NCI-H1436 treated with DMSO at 0.1 percent for 48 hours (cell line): ENCODE results near the gene PUM2.
A peak's percentile ranks its signal among the peaks of the same experiment; 100 is the strongest.

Experiments
- DNase-seq: peaks from one replicate; lab custom pipeline; 2025; lab: John Stamatoyannopoulos, UW

PUM2 gene

DNA sequence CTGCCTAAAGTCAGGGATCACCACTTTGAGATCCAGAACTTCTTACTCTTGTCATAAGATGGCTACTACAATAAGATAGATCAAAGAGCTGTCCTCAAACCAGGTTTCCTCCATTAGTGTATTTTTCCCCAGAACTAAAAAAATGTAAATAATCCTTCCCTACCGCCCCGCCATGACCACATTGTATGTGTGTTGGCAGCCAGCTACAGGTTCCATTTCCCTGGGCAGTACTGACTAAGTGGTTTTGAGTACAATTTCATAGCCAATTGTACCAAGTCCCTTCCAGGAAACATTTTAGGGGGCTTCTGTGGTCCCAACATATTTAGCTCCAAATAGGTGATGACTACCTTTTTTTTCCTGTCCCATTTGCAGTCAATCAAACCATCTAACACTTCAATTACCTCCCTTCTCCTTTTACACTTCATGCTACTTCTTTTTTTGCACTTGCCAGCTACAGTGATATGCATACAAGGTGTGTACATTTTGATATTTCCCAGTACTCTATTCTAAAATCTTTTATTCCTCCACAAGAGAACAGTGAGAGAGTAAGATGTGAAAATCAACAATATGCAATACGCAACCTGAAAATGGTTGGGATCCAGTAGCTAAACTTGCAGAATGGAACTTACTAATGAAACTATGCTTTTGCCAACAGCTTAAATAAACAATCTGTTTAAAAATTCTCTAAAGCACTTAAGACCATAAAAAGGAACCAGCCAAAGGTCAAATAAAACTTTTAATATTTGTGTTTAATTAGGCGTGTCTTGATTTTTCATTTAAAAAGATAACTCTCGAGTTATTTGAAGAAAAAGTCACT is 3.9 kb downstream of the PUM2 start:
- no peak for DNase-seq

DNA sequence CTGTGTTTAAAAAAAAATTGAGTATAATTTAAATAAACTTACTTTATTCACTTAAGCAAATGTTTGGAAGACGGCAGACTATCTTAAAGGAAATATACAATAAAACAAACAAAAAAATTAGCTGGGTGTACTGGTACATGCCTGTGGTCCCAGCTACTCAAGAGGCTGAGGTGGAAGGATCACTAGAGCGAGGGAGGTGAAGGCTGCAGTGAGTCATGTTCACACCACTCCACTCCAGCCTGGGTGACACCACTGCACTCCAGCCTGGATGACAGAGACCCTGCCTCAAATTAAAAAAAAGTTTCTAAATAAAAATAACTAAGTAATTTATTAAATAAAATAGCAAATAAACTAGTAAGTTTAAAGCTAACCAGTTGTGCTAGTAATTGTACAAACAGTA is 7.5 kb downstream of the PUM2 start:
- no peak for DNase-seq

DNA sequence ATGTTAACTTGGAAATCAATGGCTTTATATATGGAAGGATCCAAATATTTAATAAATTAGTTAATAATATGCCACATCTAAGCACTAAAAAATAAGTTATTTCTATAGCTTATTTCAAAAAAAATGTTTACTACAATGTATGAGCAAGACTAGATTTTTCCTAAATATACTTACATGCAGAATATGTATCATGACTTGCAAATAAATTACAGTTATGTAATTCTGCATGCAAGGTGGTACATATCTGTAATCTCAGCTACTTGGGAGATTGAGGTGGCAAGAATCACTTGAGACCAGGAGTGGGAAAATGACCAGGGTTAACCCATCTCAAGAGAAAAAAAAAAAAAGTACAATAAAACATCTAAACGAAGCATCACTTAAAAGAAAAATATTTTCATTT is 11.6 kb downstream of the PUM2 start:
- DNase-seq: no peak

DNA sequence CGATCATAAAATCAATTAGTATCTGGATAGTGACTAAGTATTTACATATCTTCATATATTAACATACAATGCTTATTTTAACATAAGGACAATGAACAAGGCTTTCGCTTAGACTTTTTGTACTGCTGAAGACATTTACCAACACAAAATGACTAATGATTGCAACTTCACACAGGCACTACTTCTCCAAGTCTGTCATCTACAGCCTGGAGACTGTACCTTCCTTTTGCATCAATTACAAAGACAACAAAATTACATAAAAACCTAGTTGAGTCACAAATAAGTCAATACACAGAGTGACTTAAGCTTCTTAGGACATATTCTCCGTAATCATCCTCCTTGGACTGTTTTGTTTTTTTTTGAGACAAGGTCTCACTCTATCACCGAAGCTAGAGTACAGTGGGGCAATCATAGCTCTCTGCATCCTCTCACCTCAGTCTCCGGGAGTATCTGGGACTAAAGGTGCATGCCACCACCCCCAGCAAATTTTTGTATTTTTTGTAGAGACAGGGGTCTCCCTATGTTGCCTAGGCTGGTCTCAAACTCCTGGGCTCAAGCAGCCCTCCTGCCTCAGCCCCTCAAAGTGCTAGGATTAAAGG is 15.9 kb downstream of the PUM2 start:
- no peak for DNase-seq

DNA sequence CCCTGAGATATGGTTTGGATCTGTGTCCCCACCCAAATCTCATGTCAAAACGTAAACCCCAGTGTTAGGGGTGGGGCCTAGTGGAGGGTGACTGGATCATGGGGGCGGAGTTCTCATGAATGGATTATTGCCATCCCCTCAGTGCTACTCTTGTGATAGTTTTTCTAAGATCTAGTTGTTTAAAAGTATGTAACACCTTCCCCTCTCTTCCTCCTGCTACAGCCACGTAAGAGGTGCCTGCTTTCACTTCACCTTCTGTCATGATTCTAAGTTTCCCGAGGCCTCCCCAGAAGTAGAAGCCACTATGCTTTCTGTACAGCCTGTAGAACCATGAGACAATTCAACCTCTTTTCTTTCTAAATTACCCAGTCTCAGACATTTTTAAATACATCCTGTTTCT is 16.9 kb downstream of the PUM2 start:
- no peak for DNase-seq

DNA sequence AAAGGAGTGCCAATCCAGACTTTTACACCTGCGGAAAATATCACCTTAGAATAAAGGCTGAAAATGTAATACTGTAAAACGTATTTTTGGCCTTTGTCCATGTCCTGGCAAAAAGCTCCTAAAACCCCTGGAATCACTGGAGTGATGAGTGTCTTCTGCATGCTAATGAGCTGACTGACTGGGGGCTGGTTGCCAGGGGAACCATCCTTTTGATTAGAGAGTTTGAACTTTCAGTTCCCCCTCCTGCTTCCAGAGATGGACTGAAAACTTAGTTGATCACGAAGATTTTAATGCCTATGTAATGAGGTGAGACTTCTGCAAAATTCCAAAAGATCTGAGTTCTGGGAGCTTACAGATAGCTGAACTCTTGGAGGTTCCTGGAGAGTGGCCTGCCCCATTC is 20.5 kb downstream of the PUM2 start:
- DNase-seq: no peak

DNA sequence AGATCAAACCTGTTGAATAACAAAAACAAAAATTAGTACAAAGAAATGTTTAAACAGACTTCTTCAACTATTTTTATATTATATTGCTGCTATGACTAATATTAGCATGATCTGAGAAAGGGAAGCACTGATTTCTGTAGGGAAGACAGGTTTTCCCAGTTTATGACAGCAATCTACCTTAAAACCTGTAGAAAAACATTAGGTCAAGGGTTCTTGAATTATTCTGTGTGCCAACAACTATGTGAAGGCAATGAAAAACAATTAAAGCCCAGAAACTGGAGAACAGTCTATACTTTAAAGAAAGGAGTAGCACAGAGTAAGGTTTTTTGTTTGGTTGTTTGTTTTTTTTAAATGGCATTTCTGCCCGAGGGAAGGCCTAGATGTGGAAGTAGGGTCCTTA is 23.3 kb downstream of the PUM2 start:
- DNase-seq: no peak

DNA sequence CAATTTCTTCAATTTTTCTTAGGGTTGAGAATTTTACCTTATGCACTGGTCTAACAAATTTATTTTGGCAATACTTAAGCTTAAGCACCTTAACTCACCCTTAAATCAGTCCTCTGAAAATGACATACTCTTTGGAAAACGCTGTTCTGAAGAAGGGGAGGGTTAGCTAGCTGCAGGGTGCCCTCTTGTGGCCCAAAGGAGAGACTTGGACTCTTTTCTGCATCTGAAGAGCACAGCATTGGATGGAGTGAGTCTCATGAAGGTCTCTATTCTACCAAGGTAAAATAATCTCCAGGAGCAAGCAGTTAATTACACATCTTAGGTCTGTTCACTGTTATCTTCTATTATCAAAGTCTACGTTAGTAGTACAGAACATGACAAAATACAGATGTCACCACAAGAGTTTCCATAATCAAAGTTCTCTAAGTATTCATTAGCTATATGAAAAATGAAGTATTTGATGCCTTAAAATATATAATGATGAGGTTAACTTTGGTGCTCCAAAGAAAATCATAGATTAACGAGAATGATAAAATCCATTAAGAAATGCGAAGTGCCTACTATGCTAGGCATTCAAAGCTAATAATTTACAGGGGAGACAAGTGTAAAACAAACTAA is 24.4 kb downstream of the PUM2 start:
- peak; percentile 3 for DNase-seq

DNA sequence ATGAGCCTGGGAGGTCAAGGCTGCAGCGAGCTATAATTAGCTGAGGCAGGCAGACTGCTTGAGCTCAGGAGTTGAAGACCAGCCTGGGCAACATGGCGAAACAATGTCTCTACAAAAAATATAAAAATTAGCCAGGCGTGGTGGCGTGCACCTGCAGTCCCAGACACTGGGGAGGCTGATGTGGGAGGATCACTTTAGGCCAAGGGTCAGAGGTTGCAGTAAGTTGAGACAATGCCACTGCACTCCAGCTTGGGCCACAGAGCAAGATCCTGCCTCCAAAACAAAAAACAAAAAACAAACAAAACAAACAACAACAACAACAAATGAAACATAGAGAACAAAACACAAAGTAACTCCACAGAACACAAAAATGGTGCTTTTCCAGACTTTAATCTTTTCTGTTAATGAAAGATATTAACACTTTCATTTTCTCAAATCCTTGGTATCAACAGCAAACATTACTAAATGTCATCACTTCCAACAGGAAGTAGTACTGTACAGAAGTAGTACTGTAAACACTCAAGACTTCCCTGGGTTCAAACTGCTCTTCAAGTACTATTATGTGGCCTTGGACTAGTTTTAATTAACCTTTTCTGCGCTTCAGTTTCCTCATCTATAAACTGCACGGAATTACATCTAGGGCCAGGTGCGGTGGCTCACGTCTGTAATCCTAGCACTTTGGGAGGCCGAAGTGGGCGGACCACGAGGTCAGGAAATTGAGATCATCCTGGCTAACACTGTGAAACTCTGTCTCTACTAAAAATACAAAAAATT is 27.9 kb downstream of the PUM2 start:
- DNase-seq: no peak

DNA sequence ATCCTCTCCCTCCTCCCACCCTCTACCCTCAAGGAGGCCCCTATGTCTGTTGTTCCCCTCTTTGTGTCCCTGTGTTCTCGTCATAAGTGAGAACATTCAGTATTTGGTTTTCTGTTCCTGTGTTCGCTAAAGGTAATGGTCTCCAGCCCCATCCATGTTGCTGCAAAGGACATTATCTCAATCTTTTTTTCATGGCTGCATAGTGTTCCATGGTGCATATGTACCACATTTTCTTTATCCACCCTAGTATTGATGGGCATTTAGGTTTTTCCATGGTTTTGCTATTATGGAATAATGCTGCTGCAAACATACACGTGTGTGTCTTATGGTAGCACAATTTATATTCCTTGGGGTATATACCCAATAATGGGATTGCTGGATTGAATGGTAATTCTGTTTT is 33.0 kb downstream of the PUM2 start:
- DNase-seq: no peak

DNA sequence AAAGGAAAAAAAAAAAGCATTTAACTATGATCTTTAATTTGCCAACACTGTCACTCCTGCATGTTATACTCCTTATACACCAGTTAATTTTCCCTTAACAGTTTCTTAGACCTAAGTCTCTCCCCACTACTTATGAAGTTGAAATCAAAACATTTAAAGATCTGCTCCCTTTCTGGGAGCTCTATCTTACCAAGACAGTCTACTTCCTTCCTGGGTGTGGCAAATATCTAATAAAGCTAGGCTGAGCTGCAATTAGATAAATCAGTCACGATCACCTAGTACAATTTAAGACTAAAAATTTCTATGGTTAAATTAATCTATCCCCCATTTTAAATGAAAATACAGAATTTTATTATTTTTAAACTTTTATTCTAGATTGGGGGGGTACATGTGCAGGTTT is 33.4 kb downstream of the PUM2 start:
- no peak for DNase-seq

DNA sequence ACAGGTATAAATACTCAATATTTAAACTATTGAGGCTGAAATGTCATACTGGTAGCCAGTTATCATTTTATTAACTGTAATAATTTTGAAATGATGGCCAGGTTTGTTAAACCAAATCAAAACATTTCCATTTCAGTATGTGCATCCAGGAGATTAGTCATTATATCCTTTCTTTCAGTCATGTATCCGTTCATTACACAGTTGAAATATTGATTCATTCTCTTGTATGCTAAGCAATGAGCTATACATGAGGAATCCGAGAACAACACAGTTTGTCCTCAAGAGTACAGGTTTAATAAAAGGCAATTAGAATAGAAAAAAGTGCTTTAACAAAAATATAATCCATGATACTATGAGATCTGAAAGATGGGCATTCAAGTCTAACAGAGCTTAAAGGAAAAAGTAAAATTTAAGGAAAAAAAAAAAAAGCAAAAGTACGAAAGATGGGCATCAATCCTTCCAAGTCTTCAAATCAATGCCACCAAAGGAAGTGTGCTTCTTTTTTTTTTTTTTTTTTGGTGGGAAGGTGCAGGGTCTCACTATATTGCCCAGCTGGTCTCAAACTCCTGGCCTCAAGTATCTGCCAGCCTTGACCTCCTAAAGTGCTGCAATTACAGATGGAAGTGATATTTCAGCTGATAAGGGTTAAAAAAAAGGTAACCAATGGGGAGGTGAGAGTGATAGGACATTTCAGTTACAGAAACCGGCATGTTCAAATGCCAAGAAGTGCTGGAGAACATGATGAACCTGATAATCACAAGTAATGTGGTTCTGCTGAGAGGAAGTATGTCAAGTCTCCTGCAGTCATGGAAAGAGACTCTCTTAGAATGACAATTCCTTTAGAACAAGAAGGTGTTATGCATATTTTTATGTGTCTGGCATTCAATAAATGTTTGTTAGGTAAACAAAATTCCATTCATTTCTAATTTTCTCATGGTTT is 35.8 kb downstream of the PUM2 start:
- no peak for DNase-seq

DNA sequence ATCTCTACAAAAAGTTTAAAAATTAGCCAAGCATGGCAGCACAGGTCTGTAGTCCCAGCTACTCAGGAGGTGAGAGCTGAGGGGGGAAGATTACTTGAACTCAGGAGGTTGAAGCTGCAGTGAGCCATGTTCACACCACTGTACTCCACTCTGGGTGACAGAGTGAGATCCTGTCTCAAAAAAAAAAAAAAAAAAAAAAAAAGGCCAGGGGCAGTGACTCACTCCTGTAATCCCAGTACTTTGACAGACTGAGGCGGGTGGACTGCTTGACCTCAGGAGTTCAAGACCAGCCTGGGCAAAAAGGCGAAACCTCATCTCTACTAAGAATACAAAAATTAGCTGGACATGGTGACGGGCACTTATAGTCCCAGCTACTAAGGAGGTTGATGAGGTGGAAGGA is 37.0 kb downstream of the PUM2 start:
- DNase-seq: no peak

DNA sequence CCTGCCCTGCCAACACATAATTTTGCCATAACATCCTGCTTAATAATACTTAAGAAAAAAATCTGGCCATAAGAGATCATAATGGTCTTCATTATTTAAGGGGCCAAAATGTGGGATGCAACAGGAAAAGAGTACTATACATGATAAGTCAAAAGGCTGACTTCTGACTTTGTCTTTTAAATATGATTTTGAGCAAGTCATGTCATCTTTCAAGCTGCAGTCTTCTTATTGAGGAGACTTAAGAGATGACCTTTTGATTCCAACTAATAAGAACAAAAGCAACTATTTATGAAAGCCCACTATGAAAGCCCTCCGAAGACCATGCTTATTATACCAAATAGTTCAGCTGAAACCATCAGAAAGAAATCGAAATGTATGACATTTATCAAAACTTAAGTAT is 41.6 kb downstream of the PUM2 start:
- DNase-seq: no peak

DNA sequence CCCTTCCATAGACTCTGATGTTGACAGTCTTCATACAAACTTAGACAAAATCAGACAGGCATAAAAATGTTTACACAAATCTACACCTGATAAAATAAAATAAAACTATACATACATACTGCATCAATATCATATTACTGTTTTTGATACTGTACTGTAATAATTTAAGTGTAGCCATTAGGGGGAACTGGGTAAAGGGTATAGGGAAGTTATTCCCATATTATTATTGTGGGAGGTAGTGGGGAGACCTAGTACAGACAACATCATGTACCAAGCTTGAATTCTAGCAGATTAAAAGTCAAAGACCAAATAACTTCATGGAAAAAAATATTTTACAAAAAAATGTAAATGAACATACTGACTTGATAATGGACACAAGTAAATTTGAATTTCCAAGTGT is 43.3 kb downstream of the PUM2 start:
- DNase-seq: no peak

DNA sequence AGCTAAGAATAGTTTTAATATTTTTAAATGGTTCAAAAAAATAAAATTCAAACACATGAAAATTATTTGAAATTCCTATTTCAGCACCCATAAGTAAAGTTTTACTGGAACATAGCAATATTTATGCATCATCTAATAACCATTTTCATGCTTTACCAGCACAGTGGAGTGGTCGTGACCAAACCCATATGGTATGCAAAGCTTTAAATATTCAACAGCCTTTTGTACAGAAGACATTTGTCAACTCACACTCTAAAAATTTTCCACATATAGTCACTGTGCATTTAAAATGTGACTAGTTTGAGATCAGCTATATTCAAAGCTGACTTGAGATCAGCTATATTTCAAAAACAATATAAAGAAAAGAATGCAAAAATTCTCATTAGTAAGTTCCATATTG is 46.2 kb downstream of the PUM2 start:
- no peak for DNase-seq

DNA sequence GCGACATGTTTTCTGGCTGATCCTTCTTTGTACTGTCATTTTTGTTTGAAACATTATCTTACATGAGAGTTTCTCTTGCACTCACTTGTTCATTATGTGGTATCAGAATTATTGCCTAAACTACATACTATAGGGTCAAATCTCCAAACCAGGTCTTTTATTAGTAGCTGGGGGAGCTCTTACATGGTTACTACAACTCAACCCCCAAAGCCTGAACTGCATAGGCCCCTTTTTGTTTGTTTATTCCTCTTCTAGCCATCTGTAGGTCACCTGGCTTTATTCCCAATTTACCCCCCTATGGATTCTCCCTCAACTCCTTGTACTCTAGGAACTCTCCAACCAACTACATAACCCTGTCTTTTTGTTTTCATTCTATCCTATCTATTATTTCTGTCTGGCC is 46.7 kb downstream of the PUM2 start:
- no peak for DNase-seq

DNA sequence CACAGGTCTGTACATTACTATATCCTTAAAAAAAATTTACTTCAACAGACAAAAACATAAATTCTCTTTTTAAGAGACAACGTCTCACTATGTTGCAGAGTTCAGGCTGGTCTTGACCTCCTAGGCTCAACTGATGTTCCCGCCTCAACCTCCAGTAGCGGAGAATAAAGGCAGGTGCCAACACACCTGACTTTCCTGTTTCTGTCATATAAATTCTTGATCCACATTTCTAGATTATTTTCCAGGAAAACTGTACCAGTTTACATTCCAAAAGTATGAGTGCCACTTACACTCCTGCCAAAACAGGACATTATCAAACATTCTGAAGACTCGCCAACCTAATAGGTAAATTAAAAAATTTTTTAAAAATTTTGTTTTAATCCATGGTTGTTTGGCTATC is 48.6 kb downstream of the PUM2 start:
- no peak for DNase-seq

DNA sequence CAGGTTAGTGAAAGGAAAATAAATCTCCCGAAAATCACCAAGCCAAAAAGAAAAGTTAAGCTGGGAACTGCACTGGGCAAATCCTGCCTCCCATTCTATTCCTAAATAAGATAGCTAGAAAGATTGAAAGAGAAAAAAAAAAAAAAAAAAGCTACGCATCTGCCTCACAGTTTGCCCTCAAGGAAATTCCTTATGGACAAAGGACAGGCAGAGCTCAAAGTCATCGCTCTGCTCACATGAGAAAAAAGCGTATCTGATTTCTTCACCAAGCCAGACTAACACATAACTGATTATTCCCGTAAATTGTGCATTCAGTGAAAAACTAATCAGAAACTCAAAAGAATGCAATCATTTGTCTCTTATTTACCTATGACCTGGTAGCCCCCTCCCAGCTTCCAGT is 50.0 kb downstream of the PUM2 start:
- no peak for DNase-seq

DNA sequence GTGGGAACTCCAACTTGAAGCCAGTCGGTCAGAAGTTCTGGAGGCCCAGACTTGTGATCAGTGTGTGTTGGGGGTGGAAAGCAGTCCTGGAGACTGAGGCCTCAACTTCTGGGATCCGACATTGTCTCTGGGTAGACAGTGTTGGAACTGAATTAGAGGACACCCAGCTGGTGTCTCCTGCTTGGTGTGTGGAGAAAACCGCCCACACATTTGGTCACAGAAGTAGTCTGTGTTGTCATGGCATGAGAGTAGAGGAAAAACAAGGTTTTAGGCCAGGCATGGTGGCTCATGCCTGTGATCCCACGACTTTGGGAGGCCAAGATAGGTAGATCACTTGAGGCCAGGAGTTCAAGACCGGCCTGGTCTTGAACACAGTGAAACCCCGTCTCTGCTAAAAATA is 51.5 kb downstream of the PUM2 start:
- DNase-seq: no peak

DNA sequence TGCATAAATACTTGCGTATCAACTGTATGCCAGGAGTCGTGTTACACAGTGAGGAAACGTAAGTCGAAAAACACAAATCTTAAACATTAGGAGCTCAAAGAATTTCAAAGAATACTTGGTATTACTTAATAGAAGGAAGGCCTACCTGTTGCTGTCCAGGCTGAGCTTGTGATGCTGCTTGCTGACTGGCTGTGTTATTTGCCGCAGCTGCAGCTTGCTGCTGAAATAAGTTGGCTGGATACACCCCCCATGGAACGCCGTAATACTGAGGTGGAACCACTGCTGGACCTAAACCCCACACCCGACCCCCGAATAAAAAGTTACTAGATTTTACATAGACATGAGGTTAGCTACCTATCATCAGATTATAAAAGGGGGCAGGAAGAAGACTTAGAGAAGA is 56.4 kb downstream of the PUM2 start:
- no peak for DNase-seq

DNA sequence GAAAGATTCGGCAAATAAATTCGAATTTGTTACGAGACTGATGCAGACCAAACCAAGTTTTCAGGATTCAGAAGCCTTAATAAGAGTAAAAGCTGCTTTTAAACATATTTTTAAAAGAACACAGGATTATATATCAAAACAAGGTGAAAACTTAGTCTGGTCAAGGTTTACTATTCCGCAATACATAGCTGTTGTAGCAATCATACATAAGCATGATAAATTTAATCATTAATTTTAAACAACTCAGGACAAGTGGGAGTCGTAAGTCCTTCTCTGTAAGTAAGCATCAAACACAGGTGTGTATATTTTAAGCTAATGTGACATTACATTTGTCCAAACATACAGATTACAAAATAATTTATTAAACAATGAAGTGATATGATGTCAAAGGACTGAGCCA is 57.7 kb downstream of the PUM2 start:
- DNase-seq: no peak
